ENCODE measurements around the gene PTGER1.

DNA sequence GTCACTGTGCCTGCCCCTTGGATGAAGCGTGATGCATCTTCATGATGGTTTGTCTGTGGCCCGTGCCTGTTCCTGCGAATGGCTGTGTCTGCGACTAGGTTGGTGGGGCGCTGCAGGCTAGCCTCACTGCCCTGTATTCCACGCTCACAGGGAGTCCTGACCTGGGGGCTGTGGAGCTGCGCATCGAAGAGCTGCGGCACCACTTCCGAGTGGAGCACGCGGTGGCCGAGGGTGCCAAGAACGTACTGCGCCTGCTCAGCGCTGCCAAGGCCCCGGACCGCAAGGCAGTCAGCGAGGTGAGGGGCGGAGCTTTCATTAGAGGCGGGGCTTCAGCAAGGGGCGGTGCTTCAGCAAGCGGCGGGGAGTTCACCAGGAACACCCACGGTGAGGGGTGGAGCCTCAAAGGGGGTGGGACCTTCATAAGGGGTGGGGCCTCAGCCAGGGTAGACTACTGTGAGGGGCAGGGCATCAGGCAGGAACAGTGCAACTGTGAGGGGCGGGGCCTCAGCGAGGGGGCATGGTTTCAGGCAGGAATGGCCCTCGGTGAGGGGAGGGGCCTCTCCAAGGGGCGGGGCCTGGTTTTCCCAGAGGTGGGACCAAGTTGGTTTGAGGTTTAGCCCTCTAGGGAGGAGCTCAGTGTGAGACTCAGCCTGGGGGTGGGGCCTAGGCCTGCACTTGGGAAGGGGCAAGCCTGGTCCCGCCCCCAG, 24.8 kb downstream of the PTGER1 start:
- TF ChIP-seq YY1 (IDR thresholded peaks at IDR 0.05) (no peak), TAF1 (conservative IDR thresholded peaks at IDR 0.05) (no peak), RAD21 (IDR thresholded peaks at IDR 0.05) (no peak)
- TF ChIP-seq, protein P1, sequence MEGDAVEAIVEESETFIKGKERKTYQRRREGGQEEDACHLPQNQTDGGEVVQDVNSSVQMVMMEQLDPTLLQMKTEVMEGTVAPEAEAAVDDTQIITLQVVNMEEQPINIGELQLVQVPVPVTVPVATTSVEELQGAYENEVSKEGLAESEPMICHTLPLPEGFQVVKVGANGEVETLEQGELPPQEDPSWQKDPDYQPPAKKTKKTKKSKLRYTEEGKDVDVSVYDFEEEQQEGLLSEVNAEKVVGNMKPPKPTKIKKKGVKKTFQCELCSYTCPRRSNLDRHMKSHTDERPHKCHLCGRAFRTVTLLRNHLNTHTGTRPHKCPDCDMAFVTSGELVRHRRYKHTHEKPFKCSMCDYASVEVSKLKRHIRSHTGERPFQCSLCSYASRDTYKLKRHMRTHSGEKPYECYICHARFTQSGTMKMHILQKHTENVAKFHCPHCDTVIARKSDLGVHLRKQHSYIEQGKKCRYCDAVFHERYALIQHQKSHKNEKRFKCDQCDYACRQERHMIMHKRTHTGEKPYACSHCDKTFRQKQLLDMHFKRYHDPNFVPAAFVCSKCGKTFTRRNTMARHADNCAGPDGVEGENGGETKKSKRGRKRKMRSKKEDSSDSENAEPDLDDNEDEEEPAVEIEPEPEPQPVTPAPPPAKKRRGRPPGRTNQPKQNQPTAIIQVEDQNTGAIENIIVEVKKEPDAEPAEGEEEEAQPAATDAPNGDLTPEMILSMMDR (IDR thresholded peaks at IDR 0.05; ENCODE audit: low read depth, low read length, missing input control): no peak

All from liver (tissue), 3 donors.